ENCODE results near the gene NADK2. TPM values are rescaled to one million over a fixed set of nuclear protein-coding genes. Genes with fewer than 3 reads are reported as not detected.

NADK2 gene
- total and polyA plus RNA-seq, 10 of the 15 experiments (the other 5 are each of a cell fraction or from before 2014, with no cell fraction given), result 2.4 to 9.0 (median 6.3) TPM

DNA sequence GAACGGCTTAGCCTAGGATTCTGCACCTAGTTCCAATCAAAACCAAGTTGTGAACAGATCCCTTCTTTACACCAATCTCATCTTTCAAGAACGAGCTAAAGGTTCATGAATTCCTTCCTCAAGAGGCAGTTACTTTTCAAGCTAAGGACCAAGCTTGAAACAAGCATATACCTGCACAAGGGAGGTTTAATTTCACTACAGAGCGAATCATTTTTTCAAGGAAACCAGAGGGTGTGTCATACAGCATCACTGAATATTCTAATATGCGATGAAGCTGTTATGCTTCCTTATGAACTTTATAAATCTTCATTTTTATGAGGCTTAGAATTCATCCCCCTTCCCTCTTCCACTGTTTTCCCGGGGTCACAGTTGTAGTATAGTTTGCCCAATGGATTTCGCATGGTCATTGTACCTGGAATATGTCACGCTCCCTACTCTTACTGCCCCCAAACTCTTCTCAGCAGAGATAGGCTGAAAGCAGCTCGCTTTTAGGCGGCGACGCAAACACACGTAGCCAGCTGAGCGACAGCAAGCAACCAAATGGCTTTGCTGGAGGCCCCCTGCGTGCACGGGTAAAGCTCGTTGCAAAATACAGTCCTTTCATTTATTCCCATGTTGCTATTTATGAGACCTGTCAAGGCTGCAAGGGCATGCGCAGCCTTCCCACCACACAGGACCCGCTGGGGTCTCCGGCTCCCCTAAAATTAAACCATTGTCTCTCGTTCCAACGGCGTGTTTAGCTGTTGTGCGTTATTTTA, 90.9 kb downstream of the NADK2 start (continued):
- TF ChIP-seq SRF (IDR thresholded peaks at IDR 0.05; ENCODE audit: low read depth in 2 of 2, low read length in 2 of 2), result peak in 1 of 2 experiments; percentile 71; a peak in 1 of 4 replicates
- peak in 1 of 2 experiments; percentile 17; a peak in 1 of 4 replicates for TF ChIP-seq BHLHE40 (IDR thresholded peaks at IDR 0.05; ENCODE audit: borderline replicate concordance in 1 of 2, low read depth in 2 of 2, low read length in 1 of 2)
- no peak for TF ChIP-seq HDAC6 (IDR thresholded peaks at IDR 0.05; ENCODE audit: unreplicated experiment)
- peak; percentile 53; the same call in 1 of the 2 replicates for TF ChIP-seq SIN3A (IDR thresholded peaks at IDR 0.05; ENCODE audit: low read depth, low read length)
- TF ChIP-seq CREB1 (IDR thresholded peaks at IDR 0.05; ENCODE audit: low read depth), result peak; percentile 98
- TF ChIP-seq HCFC1 (IDR thresholded peaks at IDR 0.05; ENCODE audit: low read length), result peak; percentile 57
- TF ChIP-seq CREM (IDR thresholded peaks at IDR 0.05; ENCODE audit: low read depth), result peak; percentile 98
- TF ChIP-seq, protein P1, sequence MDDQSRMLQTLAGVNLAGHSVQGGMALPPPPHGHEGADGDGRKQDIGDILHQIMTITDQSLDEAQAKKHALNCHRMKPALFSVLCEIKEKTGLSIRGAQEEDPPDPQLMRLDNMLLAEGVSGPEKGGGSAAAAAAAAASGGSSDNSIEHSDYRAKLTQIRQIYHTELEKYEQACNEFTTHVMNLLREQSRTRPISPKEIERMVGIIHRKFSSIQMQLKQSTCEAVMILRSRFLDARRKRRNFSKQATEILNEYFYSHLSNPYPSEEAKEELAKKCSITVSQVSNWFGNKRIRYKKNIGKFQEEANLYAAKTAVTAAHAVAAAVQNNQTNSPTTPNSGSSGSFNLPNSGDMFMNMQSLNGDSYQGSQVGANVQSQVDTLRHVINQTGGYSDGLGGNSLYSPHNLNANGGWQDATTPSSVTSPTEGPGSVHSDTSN (IDR thresholded peaks at IDR 0.05; ENCODE audit: insufficient replicate concordance, low read depth, low read length), result peak; percentile 54

DNA sequence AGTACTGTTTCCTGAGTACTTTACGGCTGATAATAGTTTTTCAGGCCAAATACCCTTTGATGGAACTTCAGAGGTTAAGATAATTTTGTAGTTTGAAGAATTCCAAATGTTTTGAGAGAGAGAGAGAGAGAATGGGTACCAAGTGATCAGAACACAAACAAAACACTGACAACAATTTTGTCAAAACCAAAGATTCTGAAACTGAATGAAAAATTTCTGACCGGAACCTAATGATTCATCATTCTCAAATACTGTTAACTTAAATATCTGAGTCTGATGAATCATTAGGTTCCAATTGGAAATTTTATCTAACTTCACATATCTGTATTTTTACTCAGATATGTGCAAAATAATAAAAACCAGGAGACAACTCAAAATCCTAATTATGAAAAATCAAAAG, 94.0 kb downstream of the NADK2 start:
- 95% methylated on average over 2 of the region's 2 CpGs for WGBS (ENCODE audit: insufficient coverage, insufficient replicate concordance, low lambda C conversion rate, missing lambda C conversion rate)

More for the DNA sequence above, 94.0 kb downstream of the NADK2 start:
- Histone ChIP-seq H3K4me3 (no peak overlapping the region), H3K27me3 (replicated peaks in 1 of 2; ENCODE audit: control insufficient read depth in 2 of 2, insufficient read depth in 2 of 2, low read length in 1 of 2) (no peaks in the 10 kb centered on the region), H3K9me3 (replicated peaks; ENCODE audit: control insufficient read depth, insufficient read depth, low read length) (no peaks in the 10 kb centered on the region), H3K9ac (ENCODE audit: control insufficient read depth, insufficient read depth, low read length) (no peak overlapping the region), H3K27ac (ENCODE audit: control insufficient read depth, insufficient read depth) (no peak overlapping the region), H2AFZ (ENCODE audit: control insufficient read depth, low read depth, low read length) (no peak overlapping the region), H3K4me2 (ENCODE audit: control insufficient read depth, insufficient read depth) (no peak overlapping the region), H3K4me1 (ENCODE audit: control insufficient read depth, insufficient read depth, low read length) (no peaks in the 10 kb centered on the region), H3K79me2 (ENCODE audit: control insufficient read depth, insufficient read depth, low read length) (peaks cover 26% of the 10 kb centered on the region), H4K20me1 (ENCODE audit: control insufficient read depth, insufficient read depth) (no peaks in the 10 kb centered on the region), H3K36me3 (ENCODE audit: control insufficient read depth in 2 of 2, insufficient read depth in 2 of 2, low read length in 1 of 2) (no peaks in the 10 kb centered on the region)
- in situ Hi-C loops (cut with MboI), result no loop called here
- FAIRE-seq (no peak), ATAC-seq (no peak), DNase-seq (ENCODE audit: low read depth, low spot score) (no peak)
- CTCF ChIA-PET, result no interaction called here
- SMC1A ChIA-PET (ENCODE audit: uncharacterized antibody, unreplicated experiment), result interaction anchor here (1.2 kb wide), 1 partner anchor 160 kb away, joined by 3 read pairs; no protein-coding TSS in a partner anchor
- RAD21 ChIA-PET (ENCODE audit: unreplicated experiment), result no interaction called here
- intact Hi-C loops (cut with micrococcal nuclease; ENCODE audit: unreplicated experiment), result no loop called here
- no peak for TF ChIP-seq STAT1 (conservative IDR thresholded peaks at IDR 0.05)
- no peak for TF ChIP-seq MXI1 (IDR thresholded peaks at IDR 0.05; ENCODE audit: low read depth, low read length)
- no peak for TF ChIP-seq PML (IDR thresholded peaks at IDR 0.05; ENCODE audit: low read length)
- TF ChIP-seq ZNF24 (IDR thresholded peaks at IDR 0.05), result no peak
- TF ChIP-seq, protein P2, sequence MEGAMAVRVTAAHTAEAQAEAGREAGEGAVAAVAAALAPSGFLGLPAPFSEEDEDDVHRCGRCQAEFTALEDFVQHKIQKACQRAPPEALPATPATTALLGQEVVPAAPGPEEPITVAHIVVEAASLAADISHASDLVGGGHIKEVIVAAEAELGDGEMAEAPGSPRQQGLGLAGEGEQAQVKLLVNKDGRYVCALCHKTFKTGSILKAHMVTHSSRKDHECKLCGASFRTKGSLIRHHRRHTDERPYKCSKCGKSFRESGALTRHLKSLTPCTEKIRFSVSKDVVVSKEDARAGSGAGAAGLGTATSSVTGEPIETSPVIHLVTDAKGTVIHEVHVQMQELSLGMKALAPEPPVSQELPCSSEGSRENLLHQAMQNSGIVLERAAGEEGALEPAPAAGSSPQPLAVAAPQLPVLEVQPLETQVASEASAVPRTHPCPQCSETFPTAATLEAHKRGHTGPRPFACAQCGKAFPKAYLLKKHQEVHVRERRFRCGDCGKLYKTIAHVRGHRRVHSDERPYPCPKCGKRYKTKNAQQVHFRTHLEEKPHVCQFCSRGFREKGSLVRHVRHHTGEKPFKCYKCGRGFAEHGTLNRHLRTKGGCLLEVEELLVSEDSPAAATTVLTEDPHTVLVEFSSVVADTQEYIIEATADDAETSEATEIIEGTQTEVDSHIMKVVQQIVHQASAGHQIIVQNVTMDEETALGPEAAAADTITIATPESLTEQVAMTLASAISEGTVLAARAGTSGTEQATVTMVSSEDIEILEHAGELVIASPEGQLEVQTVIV (IDR thresholded peaks at IDR 0.05; ENCODE audit: borderline replicate concordance, partially characterized antibody), result no peak
- no peak for TF ChIP-seq SIN3A (IDR thresholded peaks at IDR 0.05; ENCODE audit: low read depth, low read length)
- no peak for TF ChIP-seq BACH1 (IDR thresholded peaks at IDR 0.05; ENCODE audit: borderline replicate concordance)
- no peak for TF ChIP-seq CREM (IDR thresholded peaks at IDR 0.05; ENCODE audit: low read depth)
- TF ChIP-seq JUNB (IDR thresholded peaks at IDR 0.05), result no peak
- no peak for TF ChIP-seq ZSCAN29 (IDR thresholded peaks at IDR 0.05)
- BruUV-seq (replicated peaks), result no TSS peak
- POLR2A ChIA-PET, result no interaction called here
